GM21526 (cell line): ENCODE results near the gene FRAT2.

Experiments used
- ATAC-seq: cut with Tn5 transposase; IDR thresholded peaks from one replicate; pipeline ENCODE4 v1.9.1; 2021; ENCODE audit warnings: moderate library complexity; ENCODE audit not compliant: unreplicated experiment, low FRiP score

The FRAT2 gene

GRCh38 chr10:97334370-97335175 lies at the start of gene FRAT2:
FRAT2 (minus strand) TSS chr10:97334729; CDS start chr10:97334572, 157 bp downstream.
- peak; percentile 72 for ATAC-seq

GRCh38 chr10:97384156-97384555 lies 49.6 kb upstream of the FRAT2 start:
- ATAC-seq = no peak

- no peak for ATAC-seq
Observed at GRCh38 chr10:97383159-97383558, 48.6 kb upstream of the FRAT2 start.

- no peak for ATAC-seq
Observed at GRCh38 chr10:97381626-97382025, 47.1 kb upstream of the FRAT2 start.

- no peak for ATAC-seq
Observed at GRCh38 chr10:97380516-97380915, 46.0 kb upstream of the FRAT2 start.

GRCh38 chr10:97378933-97379921 lies 44.7 kb upstream of the FRAT2 start:
- ATAC-seq = no peak

GRCh38 chr10:97376413-97376812 lies 41.9 kb upstream of the FRAT2 start:
- no peak for ATAC-seq

GRCh38 chr10:97373456-97373855 lies 38.9 kb upstream of the FRAT2 start:
- no peak for ATAC-seq

GRCh38 chr10:97372233-97372875 lies 37.8 kb upstream of the FRAT2 start:
- no peak for ATAC-seq

GRCh38 chr10:97371696-97372095 lies 37.2 kb upstream of the FRAT2 start:
- no peak for ATAC-seq

GRCh38 chr10:97367126-97367649 lies 32.7 kb upstream of the FRAT2 start:
- no peak for ATAC-seq

GRCh38 chr10:97366572-97366971 lies 32.0 kb upstream of the FRAT2 start:
- ATAC-seq = no peak

GRCh38 chr10:97365761-97366351 lies 31.3 kb upstream of the FRAT2 start:
- ATAC-seq = no peak

- no peak for ATAC-seq
Observed at GRCh38 chr10:97363071-97363470, 28.5 kb upstream of the FRAT2 start.

- ATAC-seq = no peak
Observed at GRCh38 chr10:97362310-97363033, 27.9 kb upstream of the FRAT2 start.

GRCh38 chr10:97361537-97361901 lies 27.0 kb upstream of the FRAT2 start:
- ATAC-seq = no peak

GRCh38 chr10:97360705-97361536 lies 26.4 kb upstream of the FRAT2 start:
- no peak for ATAC-seq

GRCh38 chr10:97358781-97359180 lies 24.3 kb upstream of the FRAT2 start:
- no peak for ATAC-seq

GRCh38 chr10:97358349-97358748 lies 23.8 kb upstream of the FRAT2 start:
- no peak for ATAC-seq
